HG03025 (cell line): ENCODE measurements around the gene TAAR8.
"Not testable (repeated sequence)": the region's sequence is repeated elsewhere in the genome, so short reads cannot be mapped to it uniquely, and the experiment has no call there.

ENCODE experiments used
- ATAC-seq: cut with Tn5 transposase; IDR thresholded peaks from one replicate; pipeline ENCODE4 v1.9.1; 2021; ENCODE audit warnings: mild to moderate bottlenecking, moderate library complexity; ENCODE audit not compliant: unreplicated experiment, low FRiP score

The TAAR8 gene, protein sequence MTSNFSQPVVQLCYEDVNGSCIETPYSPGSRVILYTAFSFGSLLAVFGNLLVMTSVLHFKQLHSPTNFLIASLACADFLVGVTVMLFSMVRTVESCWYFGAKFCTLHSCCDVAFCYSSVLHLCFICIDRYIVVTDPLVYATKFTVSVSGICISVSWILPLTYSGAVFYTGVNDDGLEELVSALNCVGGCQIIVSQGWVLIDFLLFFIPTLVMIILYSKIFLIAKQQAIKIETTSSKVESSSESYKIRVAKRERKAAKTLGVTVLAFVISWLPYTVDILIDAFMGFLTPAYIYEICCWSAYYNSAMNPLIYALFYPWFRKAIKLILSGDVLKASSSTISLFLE

DNA sequence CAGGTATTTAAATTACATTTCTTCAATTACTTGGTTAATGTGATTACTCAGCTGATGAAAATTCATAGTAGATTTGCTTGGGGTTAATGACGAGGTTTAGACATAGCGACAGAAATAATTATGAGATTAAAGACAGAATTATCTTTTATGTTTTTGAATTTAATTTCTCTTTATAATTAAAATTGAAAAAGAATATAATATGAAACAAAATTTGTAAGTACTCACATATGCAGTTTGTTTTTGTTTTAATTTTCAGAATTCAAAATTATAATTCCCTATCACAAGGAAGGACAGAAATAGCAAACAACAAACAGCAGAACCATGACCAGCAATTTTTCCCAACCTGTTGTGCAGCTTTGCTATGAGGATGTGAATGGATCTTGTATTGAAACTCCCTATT, at the start of gene TAAR8:
TAAR8 (plus strand) TSS at position 301 of the 400 bp plus-strand sequence; CDS start at position 322, 21 bp downstream.
- no peak for ATAC-seq

GRCh38 chr6:132504757-132505156, 47.7 kb upstream of the TAAR8 start:
- no peak for ATAC-seq

DNA sequence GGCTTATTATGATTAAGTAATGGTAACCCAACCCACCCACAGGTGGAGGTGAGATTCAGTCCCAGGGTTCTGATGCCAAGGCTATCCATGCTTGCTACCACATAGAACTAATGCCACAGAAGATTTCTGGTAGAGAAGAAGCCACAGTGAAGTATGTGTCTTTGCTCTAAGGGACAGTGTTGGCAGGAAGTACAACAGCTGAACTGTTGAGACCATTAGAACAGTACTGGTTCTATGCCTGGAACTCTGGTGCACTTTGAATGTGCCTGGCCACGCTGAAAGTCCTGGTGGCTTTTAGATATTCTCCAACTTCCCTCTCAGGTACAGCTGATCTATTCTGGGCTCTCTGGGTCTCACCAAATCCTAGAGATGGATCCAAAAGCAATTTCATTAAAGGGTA, 47.3 kb upstream of the TAAR8 start:
- no peak for ATAC-seq

- no peak for ATAC-seq
Observed at GRCh38 chr6:132506461-132506860, 46.0 kb upstream of the TAAR8 start.

GRCh38 chr6:132506869-132507808, 45.3 kb upstream of the TAAR8 start:
- no peak for ATAC-seq

GRCh38 chr6:132511210-132511830, 41.2 kb upstream of the TAAR8 start:
- no peak for ATAC-seq

DNA sequence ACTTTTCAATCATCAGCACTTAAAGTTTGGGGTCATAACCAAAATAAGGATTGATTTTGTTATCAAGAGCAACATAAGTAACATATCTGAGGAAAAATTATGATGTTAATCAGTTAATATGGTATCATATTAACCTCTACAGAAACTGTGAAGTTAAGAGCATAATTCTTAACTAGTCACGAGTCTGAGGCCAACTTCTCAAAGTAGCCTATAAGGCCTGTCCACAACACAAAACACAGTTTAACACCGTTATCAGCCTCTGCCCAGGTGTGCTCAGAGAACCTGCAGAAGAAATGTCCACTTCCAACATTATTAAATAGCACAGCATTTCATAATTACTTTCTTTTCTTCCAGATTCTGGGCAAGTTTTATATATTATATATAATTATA, 40.6 kb upstream of the TAAR8 start:
- ATAC-seq, result no peak

DNA sequence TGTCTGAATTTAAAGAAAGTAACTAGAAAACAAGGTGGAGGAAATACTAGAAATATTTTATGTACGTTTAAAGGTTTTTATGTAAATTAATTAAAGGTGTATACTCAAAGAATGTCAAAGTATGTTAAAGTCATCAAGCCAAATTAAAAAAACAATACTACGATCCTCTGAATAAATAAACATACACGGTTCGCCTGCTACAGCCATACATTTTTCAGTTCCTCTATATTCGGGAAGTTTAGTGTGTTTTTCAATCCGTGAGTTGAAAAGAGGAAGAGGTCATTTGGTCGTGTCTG, 40.2 kb upstream of the TAAR8 start:
- no peak for ATAC-seq

DNA sequence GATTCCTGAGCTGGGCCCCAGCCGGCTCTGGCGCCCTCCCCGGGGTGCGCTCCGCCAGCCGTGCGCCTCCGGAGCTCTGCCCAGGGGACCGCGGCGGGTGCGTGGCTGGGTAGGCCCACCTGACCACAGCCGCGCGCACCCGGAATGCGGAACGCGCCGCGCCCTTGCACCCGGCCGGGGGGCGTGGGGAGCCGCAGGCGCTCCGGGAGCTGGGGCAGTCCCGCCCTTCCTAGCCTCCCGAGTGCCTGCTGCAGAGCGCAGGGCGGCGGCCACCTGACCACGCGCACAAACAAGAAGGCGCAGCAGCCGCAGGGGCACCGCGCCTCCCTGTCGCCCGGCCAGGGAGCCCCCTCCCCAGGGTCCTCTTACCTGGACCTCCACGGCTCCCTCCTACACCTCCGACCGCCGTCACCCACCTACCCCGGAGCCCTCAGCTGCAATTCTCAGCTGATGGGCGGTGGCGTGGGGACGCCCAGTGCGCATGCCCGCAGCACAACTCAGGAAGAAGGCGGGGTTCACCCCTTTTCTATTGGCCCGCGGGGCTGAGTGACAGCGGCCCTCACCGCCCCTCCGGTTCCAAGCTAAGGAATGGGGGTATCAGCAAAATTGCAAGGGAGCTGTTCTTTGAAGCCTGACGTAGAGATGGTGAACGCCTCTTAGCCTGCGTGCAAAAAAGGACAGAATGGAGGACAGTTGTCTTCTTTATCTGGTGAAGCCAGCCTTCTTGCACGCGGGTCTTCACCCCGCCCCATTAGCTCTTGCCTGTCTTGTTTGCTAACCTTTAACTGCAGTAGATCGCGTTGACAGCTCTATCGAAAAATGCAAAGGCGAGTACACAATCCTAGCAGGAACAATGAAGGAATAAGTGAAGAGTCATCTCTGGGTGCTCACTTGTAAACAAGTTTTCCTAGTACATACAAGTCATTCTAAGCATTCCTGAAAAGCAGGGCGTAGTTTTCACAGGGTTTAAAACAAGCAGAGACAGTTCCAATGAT, 39.5 kb upstream of the TAAR8 start, which contains the start of gene STX7:
STX7 (minus strand) TSS at position 479 of the 995 bp plus-strand sequence. CDS start 9,586 bp downstream, outside the sequence.
- peak; percentile 92 for ATAC-seq

GRCh38 chr6:132513831-132514545, 38.5 kb upstream of the TAAR8 start:
- no peak for ATAC-seq

- ATAC-seq, result no peak
Observed at GRCh38 chr6:132515386-132515785, 37.1 kb upstream of the TAAR8 start.

- ATAC-seq, result no peak
Observed at GRCh38 chr6:132520953-132521352, 31.5 kb upstream of the TAAR8 start.

GRCh38 chr6:132524646-132525045, 27.8 kb upstream of the TAAR8 start:
- no peak for ATAC-seq

DNA sequence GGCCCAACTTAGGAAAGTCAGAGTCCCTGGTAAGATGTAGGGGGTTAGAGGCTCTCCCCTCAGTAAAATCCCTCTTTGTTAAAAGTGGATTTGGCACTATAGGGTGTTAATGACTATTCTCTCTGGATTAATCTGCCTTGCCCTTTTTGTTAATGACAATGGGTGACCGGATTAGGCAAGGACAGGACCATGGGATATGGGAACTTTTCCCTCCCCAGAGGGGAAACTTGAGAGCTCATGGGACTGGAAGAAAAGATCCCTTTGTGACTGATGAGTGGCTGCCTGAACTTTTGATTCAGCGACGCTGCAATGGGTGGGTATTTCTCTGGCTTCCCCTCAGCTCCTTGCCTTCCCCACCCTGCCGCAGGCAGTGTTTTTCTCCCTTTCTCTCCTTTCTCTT, 26.6 kb upstream of the TAAR8 start:
- ATAC-seq, result no peak

GRCh38 chr6:132526461-132526860, 26.0 kb upstream of the TAAR8 start:
- no peak for ATAC-seq

DNA sequence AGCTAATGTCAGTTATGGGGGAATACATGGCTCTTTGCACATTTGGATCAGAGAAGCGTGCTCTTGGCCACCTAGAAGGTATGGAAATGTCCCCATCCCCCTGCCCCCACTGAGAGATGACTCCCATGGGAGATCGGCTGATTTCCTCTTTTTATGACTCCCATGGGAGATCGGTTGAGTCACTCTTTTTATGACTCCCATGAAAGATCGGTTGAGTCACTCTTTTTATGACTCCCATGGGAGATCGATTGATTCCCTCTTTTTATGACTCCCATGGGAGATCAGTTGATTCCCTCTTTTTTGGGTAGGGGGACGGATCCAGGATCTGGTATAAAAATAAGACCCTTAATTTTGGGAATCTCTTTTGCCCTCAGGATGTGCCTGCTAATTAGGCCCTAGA, 24.7 kb upstream of the TAAR8 start:
- ATAC-seq, result no peak

DNA sequence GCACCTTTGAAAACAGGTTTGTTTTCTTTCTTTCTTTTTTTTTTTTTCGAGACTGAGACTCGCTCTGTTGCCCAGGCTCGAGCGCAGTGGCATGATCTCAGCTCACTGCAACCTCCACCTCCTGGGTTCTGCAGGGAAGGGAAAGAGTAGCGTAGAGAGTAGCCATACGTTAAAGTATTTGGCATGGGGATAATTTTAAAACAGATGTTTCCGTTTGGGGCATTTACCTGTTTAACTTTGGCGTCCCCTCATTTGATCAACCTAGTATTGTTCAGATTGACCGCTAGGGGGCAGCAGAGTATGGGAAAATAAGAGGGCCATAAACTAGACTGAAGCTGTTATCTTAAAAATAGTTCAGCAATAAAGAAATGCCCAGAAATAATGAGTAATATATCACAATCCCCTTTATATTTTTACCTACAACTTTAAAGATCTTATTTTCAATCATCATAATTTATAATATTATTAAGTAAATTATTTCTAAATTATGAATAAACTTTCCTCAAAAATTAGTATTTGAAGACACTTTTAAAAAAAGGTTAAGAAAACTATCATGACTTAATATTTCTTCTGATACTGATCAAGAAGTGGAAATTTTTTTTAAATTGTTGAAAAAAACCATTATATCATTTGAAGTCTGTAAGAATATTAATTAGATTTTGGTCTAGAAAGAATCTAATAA, 22.0 kb upstream of the TAAR8 start:
- no peak for ATAC-seq

GRCh38 chr6:132534546-132534945, 17.9 kb upstream of the TAAR8 start:
- not testable (repeated sequence) for ATAC-seq

DNA sequence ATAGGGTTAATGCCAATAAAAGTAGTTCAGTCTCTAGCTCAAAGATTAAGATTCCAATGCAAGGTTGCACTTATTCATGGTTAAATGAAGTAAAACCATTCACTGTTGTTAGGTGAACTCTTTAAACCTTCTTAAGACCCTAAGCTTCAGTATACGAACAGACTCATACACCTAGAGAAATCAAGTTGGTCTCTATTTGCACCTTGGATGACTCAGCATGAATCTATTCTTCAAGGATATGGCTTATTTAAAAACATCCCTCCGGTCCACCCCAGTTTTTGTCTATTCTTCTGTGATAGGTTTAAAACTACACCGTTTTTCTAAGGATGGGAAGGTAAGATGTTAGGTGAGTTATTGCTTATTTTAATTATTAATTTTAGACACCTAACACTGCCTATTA, 15.3 kb upstream of the TAAR8 start:
- ATAC-seq, result no peak
